K562 (cell line): Measurements from ENCODE around the gene DUSP10. TPM values are rescaled to one million over a fixed set of nuclear protein-coding genes. Genes with fewer than 3 reads are reported as not detected.

ENCODE experiments used
- ARID4B ChIP-seq: sonication (generic); formaldehyde crosslinking; IDR thresholded peaks from 2 replicates; pipeline ENCODE4 v1.8.0; 2022; ENCODE audit warnings: mild to moderate bottlenecking, missing genetic modification reagents
- GATAD2B ChIP-seq: fragments of 450-650 bp; IDR thresholded peaks from 2 replicates; pipeline ENCODE4 v1.6.1; 2017; ENCODE audit warnings: mild to moderate bottlenecking, borderline replicate concordance
- KAT8 ChIP-seq: fragments of 450-650 bp; IDR thresholded peaks from 2 replicates; pipeline ENCODE4 v1.6.1; 2016; ENCODE audit warnings: low read depth, mild to moderate bottlenecking
- MLLT1 ChIP-seq, 2 experiments: fragments of 450-650 bp; IDR thresholded peaks; 2 replicates each; pipeline ENCODE4 v1.6.1; 2016
- SRSF3 ChIP-seq: fragments of 200-400 bp; formaldehyde crosslinking; IDR thresholded peaks from 2 replicates; pipeline ENCODE4 v1.6.1; 2016; ENCODE audit warnings: mild to moderate bottlenecking, low read length, moderate library complexity; ENCODE audit not compliant: insufficient read depth
- XRCC4 ChIP-seq: IDR thresholded peaks from one replicate; pipeline ENCODE4 v1.6.1; 2011; ENCODE audit not compliant: insufficient read depth, insufficient read length; ENCODE audit errors: extremely low read depth
- XRCC5 ChIP-seq: fragments of 200-400 bp; formaldehyde crosslinking; IDR thresholded peaks from 2 replicates; pipeline ENCODE4 v1.6.1; 2017; ENCODE audit warnings: low read depth, mild to moderate bottlenecking, low read length
- ZBTB26 ChIP-seq: fragments of 450-650 bp; formaldehyde crosslinking; IDR thresholded peaks from 2 replicates; pipeline ENCODE4 v1.4.0; 2022; ENCODE audit warnings: missing genetic modification characterization
- polyA plus RNA-seq, 8 experiments: library from polyadenylated mRNA; depleted of rRNA in 4 of 8; stranded (reverse) in 5 of 8; unstranded in 3 of 8; fragments of >200 nt; fragmentation: Nextera tagmentation in 2 of 8; fragmentation: Illumina TruSeq in 1 of 8; extraction: Ambion mirVana in 2 of 8; extraction: Trizol in 1 of 8; gene quantifications; 2 replicates each; pipeline versions ENCODE4 v1.2.1 to v1.2.3, GENCODE V29; 2011 to 2014; ENCODE audit warnings: inconsistent platforms in 1 of 8, missing spikeins in 1 of 8
- total RNA-seq, 7 experiments: library from RNA; depleted of rRNA in 6 of 7; stranded (reverse); fragments of >200 nt in 6 of 7; fragmentation: Illumina TruSeq in 2 of 7; extraction: Trizol in 2 of 7; gene quantifications; 2 replicates each; pipeline versions ENCODE4 v1.2.1 to v1.2.3, GENCODE V29; 2011 to 2021; ENCODE audit warnings: low replicate concordance in 1 of 7
- TF ChIP-seq, protein P1 (sequence below), 2 experiments: fragments of 450-650 bp in 1 of 2; sonication (generic) in 1 of 2; formaldehyde crosslinking in 1 of 2; IDR thresholded peaks; 2 replicates each; pipeline versions ENCODE4 v1.7.1 to v1.9.0; 2016 to 2022; ENCODE audit warnings: inconsistent platforms in 1 of 2, mild to moderate bottlenecking in 1 of 2, missing genetic modification reagents in 1 of 2

The DUSP10 gene
- total and polyA plus RNA-seq, 9 of the 15 experiments (the other 6 are each of a cell fraction or from before 2014, with no cell fraction given): 1.7 to 8.3 (median 6.1) TPM

- TF ChIP-seq, protein P1, sequence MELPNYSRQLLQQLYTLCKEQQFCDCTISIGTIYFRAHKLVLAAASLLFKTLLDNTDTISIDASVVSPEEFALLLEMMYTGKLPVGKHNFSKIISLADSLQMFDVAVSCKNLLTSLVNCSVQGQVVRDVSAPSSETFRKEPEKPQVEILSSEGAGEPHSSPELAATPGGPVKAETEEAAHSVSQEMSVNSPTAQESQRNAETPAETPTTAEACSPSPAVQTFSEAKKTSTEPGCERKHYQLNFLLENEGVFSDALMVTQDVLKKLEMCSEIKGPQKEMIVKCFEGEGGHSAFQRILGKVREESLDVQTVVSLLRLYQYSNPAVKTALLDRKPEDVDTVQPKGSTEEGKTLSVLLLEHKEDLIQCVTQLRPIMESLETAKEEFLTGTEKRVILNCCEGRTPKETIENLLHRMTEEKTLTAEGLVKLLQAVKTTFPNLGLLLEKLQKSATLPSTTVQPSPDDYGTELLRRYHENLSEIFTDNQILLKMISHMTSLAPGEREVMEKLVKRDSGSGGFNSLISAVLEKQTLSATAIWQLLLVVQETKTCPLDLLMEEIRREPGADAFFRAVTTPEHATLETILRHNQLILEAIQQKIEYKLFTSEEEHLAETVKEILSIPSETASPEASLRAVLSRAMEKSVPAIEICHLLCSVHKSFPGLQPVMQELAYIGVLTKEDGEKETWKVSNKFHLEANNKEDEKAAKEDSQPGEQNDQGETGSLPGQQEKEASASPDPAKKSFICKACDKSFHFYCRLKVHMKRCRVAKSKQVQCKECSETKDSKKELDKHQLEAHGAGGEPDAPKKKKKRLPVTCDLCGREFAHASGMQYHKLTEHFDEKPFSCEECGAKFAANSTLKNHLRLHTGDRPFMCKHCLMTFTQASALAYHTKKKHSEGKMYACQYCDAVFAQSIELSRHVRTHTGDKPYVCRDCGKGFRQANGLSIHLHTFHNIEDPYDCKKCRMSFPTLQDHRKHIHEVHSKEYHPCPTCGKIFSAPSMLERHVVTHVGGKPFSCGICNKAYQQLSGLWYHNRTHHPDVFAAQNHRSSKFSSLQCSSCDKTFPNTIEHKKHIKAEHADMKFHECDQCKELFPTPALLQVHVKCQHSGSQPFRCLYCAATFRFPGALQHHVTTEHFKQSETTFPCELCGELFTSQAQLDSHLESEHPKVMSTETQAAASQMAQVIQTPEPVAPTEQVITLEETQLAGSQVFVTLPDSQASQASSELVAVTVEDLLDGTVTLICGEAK (IDR thresholded peaks at IDR 0.05): peak; percentile 52
- TF ChIP-seq, protein P1 (CRISPR knock-in tag; IDR thresholded peaks at IDR 0.05): no peak
- TF ChIP-seq SRSF3 (no peak), ARID4B (CRISPR knock-in tag) (peak; percentile 21; the same call in 1 of the 2 replicates), XRCC4 (no peak), XRCC5 (no peak), GATAD2B (peak; percentile 18; the same call in 1 of the 2 replicates), ZBTB26 (peak; percentile 93), MLLT1 (IDR thresholded peaks at IDR 0.05) (peak; percentile 85 to 87; a peak in 3 of 4 replicates), KAT8 (no peak)
These were observed at the start of gene DUSP10 (continued) for GRCh38 chr1:221741703-221742554.
